Keratinocyte (primary cell): ENCODE results near the gene OVOL2. TPM values are rescaled to one million over a fixed set of nuclear protein-coding genes. Genes with fewer than 3 reads are reported as not detected.

Experiments
- DNase-seq: peaks from one replicate; pipeline ENCODE4 v3.0.0-alpha.2; 2011; ENCODE audit warnings: low read depth, missing footprints, low spot score
- FAIRE-seq: peaks from 2 replicates; lab custom pipeline; 2011; peaks lifted over from hg19 to GRCh38; lab: Jason Lieb, UNC
- H2AFZ ChIP-seq: 2 replicates; pipeline ENCODE4 v1.6.0; 2012; ENCODE audit warnings: low read length, control low read depth, inconsistent platforms; ENCODE audit not compliant: control insufficient read depth
- H3K27ac ChIP-seq: 2 replicates; pipeline ENCODE4 v1.5.1; 2011; ENCODE audit warnings: low read length; ENCODE audit not compliant: control insufficient read depth, insufficient read depth
- H3K27me3 ChIP-seq: 3 replicates; pipeline ENCODE4 v1.6.0; 2011; ENCODE audit warnings: low read length; ENCODE audit not compliant: control insufficient read depth, insufficient read depth; ENCODE audit errors: extremely low read depth
- H3K36me3 ChIP-seq, 2 experiments: 2 replicates in 1 of 2; 3 replicates in 1 of 2; pipeline ENCODE4 v1.5.1; 2011; ENCODE audit warnings: low read length in 2 of 2, mild to moderate bottlenecking in 1 of 2; ENCODE audit not compliant: control insufficient read depth in 2 of 2, insufficient read depth in 2 of 2; ENCODE audit errors: extremely low read depth in 1 of 2
- H3K4me1 ChIP-seq: 3 replicates; pipeline ENCODE4 v1.5.1; 2011; ENCODE audit warnings: low read length; ENCODE audit not compliant: control insufficient read depth, insufficient read depth; ENCODE audit errors: extremely low read depth
- H3K4me2 ChIP-seq: 3 replicates; pipeline ENCODE4 v1.6.0; 2011; ENCODE audit warnings: low read depth, low read length; ENCODE audit not compliant: control insufficient read depth, insufficient read depth; ENCODE audit errors: extremely low read depth
- H3K4me3 ChIP-seq, 3 experiments: fragments of 200-600 bp in 1 of 3; sonication (generic) in 1 of 3; 2 replicates in 2 of 3; 3 replicates in 1 of 3; pipeline ENCODE4 v1.5.1; 2011 to 2016; ENCODE audit warnings: low read length in 3 of 3, mild to moderate bottlenecking in 3 of 3, control low read depth in 2 of 3, inconsistent platforms in 1 of 3, low read depth in 1 of 3, mixed read lengths in 1 of 3, mixed run types in 1 of 3, moderate library complexity in 1 of 3; ENCODE audit not compliant: control insufficient read depth in 2 of 3, insufficient read depth in 2 of 3; ENCODE audit errors: extremely low read depth in 1 of 3
- H3K79me2 ChIP-seq: 2 replicates; pipeline ENCODE4 v1.6.0; 2012; ENCODE audit warnings: low read length; ENCODE audit not compliant: control insufficient read depth, insufficient read depth
- H3K9ac ChIP-seq: 3 replicates; pipeline ENCODE4 v1.6.0; 2011; ENCODE audit warnings: low read length; ENCODE audit not compliant: control insufficient read depth, insufficient read depth; ENCODE audit errors: extremely low read depth
- H3K9me1 ChIP-seq: 3 replicates; pipeline ENCODE4 v1.6.0; 2011; ENCODE audit warnings: low read length; ENCODE audit not compliant: control insufficient read depth, insufficient read depth; ENCODE audit errors: extremely low read depth
- H3K9me3 ChIP-seq: 2 replicates; pipeline ENCODE4 v1.5.1; 2012; ENCODE audit warnings: low read depth, low read length; ENCODE audit not compliant: control insufficient read depth
- H4K20me1 ChIP-seq: 3 replicates; pipeline ENCODE4 v1.6.0; 2011; ENCODE audit warnings: low read length; ENCODE audit not compliant: control insufficient read depth, insufficient read depth; ENCODE audit errors: extremely low read depth
- CTCF ChIP-seq, 3 experiments: IDR thresholded peaks in 1 of 3; conservative IDR thresholded peaks in 1 of 3; optimal IDR thresholded peaks in 1 of 3; 2 replicates in 2 of 3; 3 replicates in 1 of 3; pipeline versions ENCODE3 to v1.5.1; 2011; ENCODE audit warnings: low read length in 3 of 3, mild to moderate bottlenecking in 3 of 3, moderate library complexity in 2 of 3, control low read depth in 1 of 3, inconsistent platforms in 1 of 3; ENCODE audit not compliant: insufficient read depth in 2 of 3; ENCODE audit errors: extremely low read depth in 1 of 3
- EZH2 ChIP-seq: IDR thresholded peaks from one replicate; pipeline ENCODE4 v1.6.1; 2012; ENCODE audit warnings: inconsistent platforms, mild to moderate bottlenecking, low read length, moderate library complexity
- dilution Hi-C: fragments of 300-500 bp; cut with MboI; formaldehyde crosslinking; loops from one replicate; pipeline ENCODE4 v1.7.0; 2020; ENCODE audit warnings: low sequenced_read_pairs; ENCODE audit not compliant: extremely low pct_ligation_motif_present
- polyA plus RNA-seq, 5 experiments: library from polyadenylated mRNA; depleted of rRNA in 3 of 5; stranded (reverse) in 3 of 5; stranded (forward) in 1 of 5; unstranded in 1 of 5; fragments of >200 nt; gene quantifications; 1 replicate in 1 of 5; 2 replicates in 3 of 5; 3 replicates in 1 of 5; pipeline versions ENCODE4 v1.2.1 to v1.2.3, GENCODE V29; 2011 to 2012; ENCODE audit warnings: missing spikeins in 2 of 5, low read depth in 1 of 5, low replicate concordance in 1 of 5

OVOL2 gene
- polyA plus RNA-seq, 1 donor (not counting 4 experiments of a cell fraction or from before 2014, with no cell fraction given) = 4.3 TPM

- no peak overlapping the region for H3K9ac ChIP-seq
- H3K36me3 ChIP-seq = no peaks in the 10 kb centered on the region
- H3K9me3 ChIP-seq = no peaks in the 10 kb centered on the region
- dilution Hi-C loops = no loop called here
- H3K4me3 ChIP-seq = no peak overlapping the region
- H3K27ac ChIP-seq = no peak overlapping the region
- H4K20me1 ChIP-seq = no peaks in the 10 kb centered on the region
- FAIRE-seq = no peak
- no peaks in the 10 kb centered on the region for H3K27me3 ChIP-seq
- H3K9me1 ChIP-seq = no peaks in the 10 kb centered on the region
- H3K79me2 ChIP-seq = no peaks in the 10 kb centered on the region
- TF ChIP-seq EZH2 = no peak
- H3K4me1 ChIP-seq = peaks cover 19% of the 10 kb centered on the region
- no peak overlapping the region for H2AFZ ChIP-seq
- H3K4me2 ChIP-seq = no peak overlapping the region
- DNase-seq = no peak
These were observed 58.1 kb downstream of the OVOL2 start for GRCh38 chr20:17999566-17999965.

- no peak overlapping the region for H3K9ac ChIP-seq
- dilution Hi-C loops = no loop called here
- H3K4me1 ChIP-seq = peaks cover 19% of the 10 kb centered on the region
- H3K4me2 ChIP-seq = no peak overlapping the region
- H3K36me3 ChIP-seq = no peaks in the 10 kb centered on the region
- no peaks in the 10 kb centered on the region for H3K9me3 ChIP-seq
- DNase-seq = no peak
- FAIRE-seq = no peak
- no peak overlapping the region for H3K4me3 ChIP-seq
- H3K27ac ChIP-seq = no peak overlapping the region
- TF ChIP-seq EZH2 (no peak), CTCF (optimal IDR thresholded peaks at IDR 0.05 in 1 of 3, IDR thresholded peaks at IDR 0.05 in 1 of 3, conservative IDR thresholded peaks at IDR 0.05 in 1 of 3; ENCODE audit: extremely low read depth in 1 of 3, insufficient read depth in 2 of 3, low read length in 3 of 3) (no peak)
- H3K9me1 ChIP-seq = no peaks in the 10 kb centered on the region
- H3K79me2 ChIP-seq = no peaks in the 10 kb centered on the region
- no peaks in the 10 kb centered on the region for H3K27me3 ChIP-seq
- no peak overlapping the region for H2AFZ ChIP-seq
- no peaks in the 10 kb centered on the region for H4K20me1 ChIP-seq
These were observed 59.3 kb downstream of the OVOL2 start for GRCh38 chr20:17998446-17998845.
